ENCODE results near the gene CPNE9.

- no peak for TF ChIP-seq TSHZ2 (CRISPR knock-in tag; IDR thresholded peaks at IDR 0.05)
- TF ChIP-seq CSDC2 (CRISPR knock-in tag; IDR thresholded peaks at IDR 0.05) = no peak
- TF ChIP-seq ESRRG (CRISPR knock-in tag; IDR thresholded peaks at IDR 0.05) = no peak
- TF ChIP-seq RARB (CRISPR knock-in tag; IDR thresholded peaks at IDR 0.05) = no peak
- no peak for TF ChIP-seq ZFP30 (CRISPR knock-in tag; IDR thresholded peaks at IDR 0.05)
- no peak for TF ChIP-seq CSRNP3 (CRISPR knock-in tag; IDR thresholded peaks at IDR 0.05)
- TF ChIP-seq ZNF565 (CRISPR knock-in tag; conservative IDR thresholded peaks at IDR 0.05; ENCODE audit: low read depth) = no peak
- no peak for TF ChIP-seq ISL1 (CRISPR knock-in tag; IDR thresholded peaks at IDR 0.05)
- TF ChIP-seq PATZ1 (CRISPR knock-in tag; IDR thresholded peaks at IDR 0.05; ENCODE audit: borderline replicate concordance) = no peak
- TF ChIP-seq POU6F1 (CRISPR knock-in tag; IDR thresholded peaks at IDR 0.05; ENCODE audit: borderline replicate concordance, low read depth) = no peak
- TF ChIP-seq ARNTL (CRISPR knock-in tag; IDR thresholded peaks at IDR 0.05; ENCODE audit: borderline replicate concordance, low read depth) = no peak
Measured at GRCh38 chr3:9689757-9690156, 13.9 kb upstream of the CPNE9 start.

All from SK-N-SH treated with all-trans-retinoic acid at 6 μM for 48 hours (cell line).